ENCODE results near the gene SETDB2. TPM values are rescaled to one million over a fixed set of nuclear protein-coding genes. Genes with fewer than 3 reads are reported as not detected.

Gene SETDB2
- total and polyA plus RNA-seq, 2 of the 13 experiments (the other 11 are each of a cell fraction or from before 2014, with no cell fraction given), result 8.1 to 8.7 TPM

DNA sequence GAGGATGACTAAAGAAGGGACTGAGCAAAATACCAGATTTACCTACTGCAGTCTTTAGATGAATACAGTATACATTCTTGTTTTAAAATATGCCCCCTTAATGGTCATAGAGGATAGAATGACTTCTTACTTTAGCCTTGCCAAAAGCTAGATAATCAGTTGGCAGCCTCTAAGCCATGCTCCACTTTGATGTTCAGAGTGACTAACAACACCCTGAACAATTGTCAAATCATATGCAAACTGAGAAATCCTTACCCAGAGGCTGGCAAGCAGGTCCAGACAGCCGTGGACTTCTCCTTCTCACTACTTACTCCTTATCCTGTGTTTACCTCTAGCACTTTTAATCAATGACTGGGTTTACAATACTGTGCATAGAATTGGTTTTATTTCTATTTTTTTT, 28.1 kb downstream of the SETDB2 start:
- Histone ChIP-seq H3K4me2 (ENCODE audit: low read depth, low read length) (no peak overlapping the region), H3K79me2 (ENCODE audit: insufficient read depth, low read length) (no peaks in the 10 kb centered on the region), H4K20me1 (ENCODE audit: insufficient read depth, low read length) (no peaks in the 10 kb centered on the region), H3K4me3 (replicated peaks in 1 of 3; ENCODE audit: insufficient read depth in 1 of 3, low read depth in 2 of 3, low read length in 3 of 3) (no peak overlapping the region), H3K9ac (ENCODE audit: insufficient read depth, low read depth, low read length) (no peak overlapping the region), H3K4me1 (ENCODE audit: insufficient read depth, low read length) (peaks cover 6% of the 10 kb centered on the region), H3K9me3 (ENCODE audit: low read length) (no peaks in the 10 kb centered on the region), H3K27me3 (ENCODE audit: control insufficient read depth in 1 of 2, insufficient read depth in 2 of 2, low read length in 2 of 2) (no peaks in the 10 kb centered on the region), H2AFZ (ENCODE audit: low read length) (no peak overlapping the region), H3K36me3 (replicated peaks in 1 of 2; ENCODE audit: control insufficient read depth in 1 of 2, insufficient read depth in 2 of 2, low read length in 2 of 2) (peaks cover 13 to 37% of the 10 kb centered on the region in 2 experiments), H3K27ac (ENCODE audit: extremely low read length, insufficient read depth, low read length) (no peak overlapping the region)
- FAIRE-seq, result no peak
- in situ Hi-C loops (cut with HindIII; ENCODE audit: extremely low pct_ligation_motif_present, low pct_unique_long_range_greater_than_20kb), result no loop called here
- 93% methylated on average over 1 of the region's 1 CpG for WGBS (ENCODE audit: low lambda C conversion rate)
- DNase-seq (ENCODE audit: low spot score), result no peak
- CTCF ChIA-PET (ENCODE audit: low intra/inter-chr PET ratio, low total read pairs), result no interaction called here
- BruUV-seq (replicated peaks), result no TSS peak
- intact Hi-C loops (cut with micrococcal nuclease; ENCODE audit: unreplicated experiment), result no loop called here
- ATAC-seq, result no peak
- POLR2A ChIA-PET, result no interaction called here
- TF ChIP-seq, protein P1, sequence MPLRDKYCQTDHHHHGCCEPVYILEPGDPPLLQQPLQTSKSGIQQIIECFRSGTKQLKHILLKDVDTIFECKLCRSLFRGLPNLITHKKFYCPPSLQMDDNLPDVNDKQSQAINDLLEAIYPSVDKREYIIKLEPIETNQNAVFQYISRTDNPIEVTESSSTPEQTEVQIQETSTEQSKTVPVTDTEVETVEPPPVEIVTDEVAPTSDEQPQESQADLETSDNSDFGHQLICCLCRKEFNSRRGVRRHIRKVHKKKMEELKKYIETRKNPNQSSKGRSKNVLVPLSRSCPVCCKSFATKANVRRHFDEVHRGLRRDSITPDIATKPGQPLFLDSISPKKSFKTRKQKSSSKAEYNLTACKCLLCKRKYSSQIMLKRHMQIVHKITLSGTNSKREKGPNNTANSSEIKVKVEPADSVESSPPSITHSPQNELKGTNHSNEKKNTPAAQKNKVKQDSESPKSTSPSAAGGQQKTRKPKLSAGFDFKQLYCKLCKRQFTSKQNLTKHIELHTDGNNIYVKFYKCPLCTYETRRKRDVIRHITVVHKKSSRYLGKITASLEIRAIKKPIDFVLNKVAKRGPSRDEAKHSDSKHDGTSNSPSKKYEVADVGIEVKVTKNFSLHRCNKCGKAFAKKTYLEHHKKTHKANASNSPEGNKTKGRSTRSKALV (CRISPR knock-in tag; IDR thresholded peaks at IDR 0.05), result no peak
- no peak for TF ChIP-seq SALL2 (CRISPR knock-in tag; IDR thresholded peaks at IDR 0.05)
- no peak for TF ChIP-seq NCOA2 (CRISPR knock-in tag; IDR thresholded peaks at IDR 0.05)
- no peak for TF ChIP-seq ZNF724P (CRISPR knock-in tag; IDR thresholded peaks at IDR 0.05; ENCODE audit: borderline replicate concordance)
- TF ChIP-seq NFYC (CRISPR knock-in tag; IDR thresholded peaks at IDR 0.05), result no peak
- TF ChIP-seq, protein P2, sequence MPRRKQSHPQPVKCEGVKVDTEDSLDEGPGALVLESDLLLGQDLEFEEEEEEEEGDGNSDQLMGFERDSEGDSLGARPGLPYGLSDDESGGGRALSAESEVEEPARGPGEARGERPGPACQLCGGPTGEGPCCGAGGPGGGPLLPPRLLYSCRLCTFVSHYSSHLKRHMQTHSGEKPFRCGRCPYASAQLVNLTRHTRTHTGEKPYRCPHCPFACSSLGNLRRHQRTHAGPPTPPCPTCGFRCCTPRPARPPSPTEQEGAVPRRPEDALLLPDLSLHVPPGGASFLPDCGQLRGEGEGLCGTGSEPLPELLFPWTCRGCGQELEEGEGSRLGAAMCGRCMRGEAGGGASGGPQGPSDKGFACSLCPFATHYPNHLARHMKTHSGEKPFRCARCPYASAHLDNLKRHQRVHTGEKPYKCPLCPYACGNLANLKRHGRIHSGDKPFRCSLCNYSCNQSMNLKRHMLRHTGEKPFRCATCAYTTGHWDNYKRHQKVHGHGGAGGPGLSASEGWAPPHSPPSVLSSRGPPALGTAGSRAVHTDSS (CRISPR knock-in tag; conservative IDR thresholded peaks at IDR 0.05), result no peak
- TF ChIP-seq, protein P3, sequence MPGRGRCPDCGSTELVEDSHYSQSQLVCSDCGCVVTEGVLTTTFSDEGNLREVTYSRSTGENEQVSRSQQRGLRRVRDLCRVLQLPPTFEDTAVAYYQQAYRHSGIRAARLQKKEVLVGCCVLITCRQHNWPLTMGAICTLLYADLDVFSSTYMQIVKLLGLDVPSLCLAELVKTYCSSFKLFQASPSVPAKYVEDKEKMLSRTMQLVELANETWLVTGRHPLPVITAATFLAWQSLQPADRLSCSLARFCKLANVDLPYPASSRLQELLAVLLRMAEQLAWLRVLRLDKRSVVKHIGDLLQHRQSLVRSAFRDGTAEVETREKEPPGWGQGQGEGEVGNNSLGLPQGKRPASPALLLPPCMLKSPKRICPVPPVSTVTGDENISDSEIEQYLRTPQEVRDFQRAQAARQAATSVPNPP (CRISPR knock-in tag; IDR thresholded peaks at IDR 0.05), result no peak
- no peak for TF ChIP-seq CC2D1A (CRISPR knock-in tag; IDR thresholded peaks at IDR 0.05)
- TF ChIP-seq, protein P4, sequence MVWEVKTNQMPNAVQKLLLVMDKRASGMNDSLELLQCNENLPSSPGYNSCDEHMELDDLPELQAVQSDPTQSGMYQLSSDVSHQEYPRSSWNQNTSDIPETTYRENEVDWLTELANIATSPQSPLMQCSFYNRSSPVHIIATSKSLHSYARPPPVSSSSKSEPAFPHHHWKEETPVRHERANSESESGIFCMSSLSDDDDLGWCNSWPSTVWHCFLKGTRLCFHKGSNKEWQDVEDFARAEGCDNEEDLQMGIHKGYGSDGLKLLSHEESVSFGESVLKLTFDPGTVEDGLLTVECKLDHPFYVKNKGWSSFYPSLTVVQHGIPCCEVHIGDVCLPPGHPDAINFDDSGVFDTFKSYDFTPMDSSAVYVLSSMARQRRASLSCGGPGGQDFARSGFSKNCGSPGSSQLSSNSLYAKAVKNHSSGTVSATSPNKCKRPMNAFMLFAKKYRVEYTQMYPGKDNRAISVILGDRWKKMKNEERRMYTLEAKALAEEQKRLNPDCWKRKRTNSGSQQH (CRISPR knock-in tag; IDR thresholded peaks at IDR 0.05; ENCODE audit: low read depth), result no peak
- TF ChIP-seq NRL (CRISPR knock-in tag; IDR thresholded peaks at IDR 0.05; ENCODE audit: borderline replicate concordance), result no peak
- TF ChIP-seq, protein P5, sequence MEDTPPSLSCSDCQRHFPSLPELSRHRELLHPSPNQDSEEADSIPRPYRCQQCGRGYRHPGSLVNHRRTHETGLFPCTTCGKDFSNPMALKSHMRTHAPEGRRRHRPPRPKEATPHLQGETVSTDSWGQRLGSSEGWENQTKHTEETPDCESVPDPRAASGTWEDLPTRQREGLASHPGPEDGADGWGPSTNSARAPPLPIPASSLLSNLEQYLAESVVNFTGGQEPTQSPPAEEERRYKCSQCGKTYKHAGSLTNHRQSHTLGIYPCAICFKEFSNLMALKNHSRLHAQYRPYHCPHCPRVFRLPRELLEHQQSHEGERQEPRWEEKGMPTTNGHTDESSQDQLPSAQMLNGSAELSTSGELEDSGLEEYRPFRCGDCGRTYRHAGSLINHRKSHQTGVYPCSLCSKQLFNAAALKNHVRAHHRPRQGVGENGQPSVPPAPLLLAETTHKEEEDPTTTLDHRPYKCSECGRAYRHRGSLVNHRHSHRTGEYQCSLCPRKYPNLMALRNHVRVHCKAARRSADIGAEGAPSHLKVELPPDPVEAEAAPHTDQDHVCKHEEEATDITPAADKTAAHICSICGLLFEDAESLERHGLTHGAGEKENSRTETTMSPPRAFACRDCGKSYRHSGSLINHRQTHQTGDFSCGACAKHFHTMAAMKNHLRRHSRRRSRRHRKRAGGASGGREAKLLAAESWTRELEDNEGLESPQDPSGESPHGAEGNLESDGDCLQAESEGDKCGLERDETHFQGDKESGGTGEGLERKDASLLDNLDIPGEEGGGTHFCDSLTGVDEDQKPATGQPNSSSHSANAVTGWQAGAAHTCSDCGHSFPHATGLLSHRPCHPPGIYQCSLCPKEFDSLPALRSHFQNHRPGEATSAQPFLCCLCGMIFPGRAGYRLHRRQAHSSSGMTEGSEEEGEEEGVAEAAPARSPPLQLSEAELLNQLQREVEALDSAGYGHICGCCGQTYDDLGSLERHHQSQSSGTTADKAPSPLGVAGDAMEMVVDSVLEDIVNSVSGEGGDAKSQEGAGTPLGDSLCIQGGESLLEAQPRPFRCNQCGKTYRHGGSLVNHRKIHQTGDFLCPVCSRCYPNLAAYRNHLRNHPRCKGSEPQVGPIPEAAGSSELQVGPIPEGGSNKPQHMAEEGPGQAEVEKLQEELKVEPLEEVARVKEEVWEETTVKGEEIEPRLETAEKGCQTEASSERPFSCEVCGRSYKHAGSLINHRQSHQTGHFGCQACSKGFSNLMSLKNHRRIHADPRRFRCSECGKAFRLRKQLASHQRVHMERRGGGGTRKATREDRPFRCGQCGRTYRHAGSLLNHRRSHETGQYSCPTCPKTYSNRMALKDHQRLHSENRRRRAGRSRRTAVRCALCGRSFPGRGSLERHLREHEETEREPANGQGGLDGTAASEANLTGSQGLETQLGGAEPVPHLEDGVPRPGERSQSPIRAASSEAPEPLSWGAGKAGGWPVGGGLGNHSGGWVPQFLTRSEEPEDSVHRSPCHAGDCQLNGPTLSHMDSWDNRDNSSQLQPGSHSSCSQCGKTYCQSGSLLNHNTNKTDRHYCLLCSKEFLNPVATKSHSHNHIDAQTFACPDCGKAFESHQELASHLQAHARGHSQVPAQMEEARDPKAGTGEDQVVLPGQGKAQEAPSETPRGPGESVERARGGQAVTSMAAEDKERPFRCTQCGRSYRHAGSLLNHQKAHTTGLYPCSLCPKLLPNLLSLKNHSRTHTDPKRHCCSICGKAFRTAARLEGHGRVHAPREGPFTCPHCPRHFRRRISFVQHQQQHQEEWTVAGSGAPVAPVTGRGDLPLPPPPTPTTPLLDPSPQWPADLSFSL (CRISPR knock-in tag; IDR thresholded peaks at IDR 0.05), result no peak
